Stimulated activated effector memory CD8-positive, alpha-beta T cell treated with anti-CD3 and anti-CD28 coated beads, Interleukin-12 subunit alpha, Interleukin-12 subunit beta, amount 100 ng/mL, for 72 hours (primary cell): ENCODE results near the gene PLIN4.
"Not testable (repeated sequence)": the region's sequence is repeated elsewhere in the genome, so short reads cannot be mapped to it uniquely, and the experiment has no call there.

Experiments used
- ATAC-seq: fragments of 150-1000 bp; cut with Tn5 transposase; 2 replicates; pipeline ENCODE4 v1.10.0; 2021
- DNase-seq, 2 donors: peaks; one replicate each; pipeline ENCODE4 v3.0.0; 2021 to 2022; ENCODE audit warnings: low spot score in 2 of 2
- H3K27ac Mint-ChIP-seq: one replicate; pipeline ENCODE4 v1.8.0; 2022; ENCODE audit warnings: mild to moderate bottlenecking, mixed read lengths
- H3K36me3 Mint-ChIP-seq: one replicate; pipeline ENCODE4 v1.8.0; 2022; ENCODE audit warnings: mild to moderate bottlenecking, mixed read lengths
- H3K4me1 Mint-ChIP-seq: one replicate; pipeline ENCODE4 v1.8.0; 2022; ENCODE audit warnings: mixed read lengths
- H3K4me3 Mint-ChIP-seq: one replicate; pipeline ENCODE4 v1.8.0; 2022; ENCODE audit warnings: mild to moderate bottlenecking, mixed read lengths
- H3K9me3 Mint-ChIP-seq: one replicate; pipeline ENCODE4 v1.8.0; 2022; ENCODE audit warnings: mixed read lengths

The PLIN4 gene

GRCh38 chr19:4552525-4552819 lies 34.2 kb upstream of the PLIN4 start:
- Mint-ChIP-seq H3K4me1 (peaks cover 5% of the 10 kb centered on the region), H3K9me3 (peaks cover 4% of the 10 kb centered on the region), H3K36me3 (peaks cover 3% of the 10 kb centered on the region), H3K4me3 (no peak overlapping the region), H3K27ac (no peak overlapping the region)
- no peak for ATAC-seq
- DNase-seq = no peak

GRCh38 chr19:4550479-4551050 lies 32.3 kb upstream of the PLIN4 start:
- Mint-ChIP-seq H3K4me1 (no peaks in the 10 kb centered on the region), H3K27ac (no peak overlapping the region), H3K9me3 (peaks cover 4% of the 10 kb centered on the region), H3K36me3 (no peaks in the 10 kb centered on the region), H3K4me3 (no peak overlapping the region)
- DNase-seq (no peak), ATAC-seq (no peak)

DNA sequence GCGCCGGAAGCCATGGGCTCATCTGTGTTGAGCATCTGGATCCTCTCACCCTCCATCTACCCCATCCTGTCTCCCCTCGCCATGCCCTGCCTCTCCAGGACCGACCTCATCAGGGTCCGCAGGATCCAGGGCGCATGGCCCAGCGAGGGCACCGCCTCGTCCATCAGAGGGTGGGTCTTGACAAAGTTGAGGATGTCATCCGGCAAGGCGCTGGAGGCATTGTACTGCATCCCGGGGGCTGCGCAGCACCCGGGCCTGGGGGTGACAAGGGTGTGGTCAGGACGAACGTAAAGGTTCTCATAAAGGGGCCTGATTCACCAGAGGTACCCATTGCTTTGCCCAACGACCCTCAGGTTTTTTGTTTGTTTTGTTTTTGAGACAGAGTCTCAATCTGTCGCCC lies 31.7 kb upstream of the PLIN4 start:
- H3K36me3 Mint-ChIP-seq = no peaks in the 10 kb centered on the region
- H3K27ac Mint-ChIP-seq = no peak overlapping the region
- no peak overlapping the region for H3K4me3 Mint-ChIP-seq
- DNase-seq (no peak), ATAC-seq (no peak)
- H3K4me1 Mint-ChIP-seq = no peaks in the 10 kb centered on the region
- H3K9me3 Mint-ChIP-seq = peaks cover 4% of the 10 kb centered on the region

DNA sequence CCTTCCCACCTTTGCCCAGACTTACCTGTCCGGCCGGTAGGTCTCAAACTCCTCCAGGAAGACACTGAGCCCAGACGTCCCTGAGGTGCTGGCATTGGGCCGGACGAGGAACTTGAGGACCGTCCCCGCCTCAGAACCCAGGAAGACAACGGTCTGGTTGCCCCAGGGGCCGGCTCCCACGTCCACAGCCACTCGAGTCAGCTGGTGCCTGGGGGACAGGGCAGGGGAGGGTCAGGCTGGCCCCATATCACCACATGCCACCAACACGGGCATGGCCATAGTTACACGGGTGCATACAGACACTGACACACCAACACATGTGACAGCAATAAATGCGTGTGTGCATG lies 29.9 kb upstream of the PLIN4 start:
- Mint-ChIP-seq H3K9me3 (peaks cover 4% of the 10 kb centered on the region), H3K36me3 (no peaks in the 10 kb centered on the region), H3K4me3 (no peak overlapping the region), H3K27ac (no peak overlapping the region), H3K4me1 (no peaks in the 10 kb centered on the region)
- no peak for ATAC-seq
- DNase-seq = no peak

DNA sequence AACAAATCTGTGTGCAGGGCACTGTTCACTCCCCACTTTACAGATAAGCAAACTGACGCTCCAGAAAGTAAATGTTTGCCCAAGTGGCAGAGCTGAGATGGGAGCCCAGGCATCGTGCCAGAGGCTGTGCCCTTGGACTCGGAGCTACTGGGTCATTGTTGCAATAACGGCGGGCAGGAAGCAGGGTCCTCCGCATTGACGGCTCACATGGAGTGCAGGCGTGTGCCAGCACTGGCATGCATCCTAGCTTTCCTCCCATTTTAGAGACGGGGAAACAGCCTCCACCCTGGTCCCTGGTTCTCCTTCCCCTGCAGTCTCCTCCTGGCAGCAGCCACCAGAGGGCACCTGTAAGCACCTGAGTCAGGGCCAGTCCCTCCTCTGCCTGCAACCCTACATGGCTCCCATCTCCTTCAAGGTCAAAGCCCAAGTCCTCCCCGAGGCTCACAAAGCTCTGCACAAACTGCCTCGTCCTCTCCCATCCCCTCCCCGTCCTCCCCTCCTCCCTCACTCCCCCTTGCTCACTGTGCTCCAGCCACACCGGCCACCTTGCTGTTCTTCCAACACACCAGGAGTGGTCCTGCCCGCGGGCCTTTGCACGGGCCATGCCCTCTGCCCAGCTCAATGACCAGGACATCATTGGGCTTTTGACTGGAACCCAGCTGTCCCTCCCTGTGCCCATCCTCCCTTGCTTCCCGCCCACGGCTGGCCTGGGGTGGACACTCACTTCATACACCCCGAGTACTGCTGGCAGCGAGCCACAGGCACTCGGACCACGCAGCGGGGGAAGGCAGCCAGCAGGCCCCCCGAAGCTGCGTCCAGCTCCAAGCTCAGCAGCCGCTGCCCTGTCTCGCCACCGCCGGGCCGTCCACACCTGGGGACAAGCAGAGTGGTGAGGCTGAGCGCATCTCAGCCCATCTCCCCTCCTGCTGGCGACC lies 29.3 kb upstream of the PLIN4 start:
- Mint-ChIP-seq H3K4me1 (no peaks in the 10 kb centered on the region), H3K4me3 (no peak overlapping the region), H3K27ac (no peak overlapping the region), H3K36me3 (no peaks in the 10 kb centered on the region), H3K9me3 (no peaks in the 10 kb centered on the region)
- ATAC-seq (no peak), DNase-seq (no peak)

DNA sequence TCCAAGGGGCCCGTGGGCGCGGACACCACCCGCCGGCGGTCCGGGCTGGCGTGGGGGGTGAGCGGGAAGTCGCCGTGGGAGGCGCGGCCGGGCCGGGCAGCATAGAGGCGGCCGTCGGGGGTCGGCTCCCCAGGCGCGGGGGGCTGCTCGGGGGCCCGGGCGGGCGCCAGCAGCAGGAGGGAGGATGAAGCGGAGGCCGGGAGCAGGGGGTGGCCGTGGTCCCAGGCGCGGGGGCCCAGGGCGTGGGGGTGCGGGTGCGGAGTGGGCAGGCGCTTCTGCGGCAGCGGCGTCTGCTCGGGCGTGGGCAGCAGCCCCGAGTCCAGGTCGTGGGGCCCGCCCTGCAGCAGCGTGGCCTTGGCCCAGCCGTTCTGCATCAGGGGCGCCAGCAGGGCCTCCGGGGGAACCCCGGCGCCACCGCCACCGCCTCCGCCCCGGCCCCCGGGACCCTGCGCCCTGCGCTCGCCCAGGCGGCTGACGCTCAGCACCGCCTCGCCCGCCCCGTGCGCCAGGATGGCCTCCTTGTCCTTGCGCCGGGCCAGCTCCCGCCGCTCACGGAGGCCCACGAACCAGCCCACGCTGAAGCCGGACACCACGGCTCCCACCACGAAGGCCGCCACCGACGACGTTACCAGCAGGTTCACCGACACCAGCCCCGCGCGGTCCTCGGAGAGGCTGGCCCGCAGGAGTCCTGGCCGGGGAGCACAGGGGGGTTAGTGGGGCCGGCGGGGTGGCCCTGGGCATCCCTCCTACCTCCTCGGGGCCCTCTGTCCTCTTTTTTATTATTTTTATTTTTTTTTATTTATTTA lies 25.8 kb upstream of the PLIN4 start:
- Mint-ChIP-seq H3K4me3 (no peak overlapping the region), H3K36me3 (no peaks in the 10 kb centered on the region), H3K4me1 (peaks cover 7% of the 10 kb centered on the region), H3K27ac (no peak overlapping the region), H3K9me3 (no peaks in the 10 kb centered on the region)
- DNase-seq (no peak), ATAC-seq (no peak)

DNA sequence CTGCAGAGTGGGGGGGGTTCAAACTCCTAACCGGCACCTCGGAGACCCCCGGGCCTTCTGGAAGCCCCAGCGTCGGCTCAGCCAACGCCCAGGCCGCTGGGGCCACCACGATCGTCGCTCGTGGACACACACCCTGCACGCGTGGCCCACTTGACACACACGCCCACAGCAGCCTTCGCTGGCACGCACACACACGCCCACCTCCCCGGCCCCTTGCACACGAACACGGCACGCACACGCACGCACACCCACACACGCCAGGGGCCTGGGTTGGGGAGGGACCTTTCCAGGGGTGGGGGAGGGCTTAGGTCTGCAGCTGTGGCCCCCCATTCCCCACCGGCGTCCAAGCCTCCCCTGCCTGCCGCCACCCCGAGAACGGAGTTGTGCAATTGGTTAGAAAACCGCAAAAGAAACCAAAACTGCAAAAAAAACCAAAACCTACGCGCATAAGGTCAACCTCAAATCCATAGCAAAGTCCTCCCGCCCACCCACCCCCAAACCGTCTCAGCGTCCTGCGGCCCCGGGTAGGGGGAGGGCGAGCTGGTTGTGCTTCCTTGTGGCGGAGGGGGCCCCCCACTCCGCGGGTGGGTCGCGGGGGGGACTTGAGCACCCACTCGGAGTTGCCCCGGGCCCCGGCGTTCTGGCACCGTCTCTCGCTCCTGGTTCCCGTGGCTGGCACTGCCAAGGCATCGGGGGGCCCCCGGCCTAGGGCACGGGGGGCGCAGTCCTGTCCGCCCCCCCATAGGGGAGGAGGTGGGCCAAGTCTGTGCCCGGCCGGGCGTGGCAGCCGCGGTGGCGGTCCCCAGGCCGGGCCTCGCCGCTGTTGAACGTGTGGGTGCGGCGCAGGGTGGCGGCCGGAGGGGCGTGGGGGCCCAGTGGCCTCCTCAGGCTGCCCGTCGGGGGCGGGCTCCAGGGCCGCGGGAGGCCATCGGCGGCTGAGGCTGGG lies 24.9 kb upstream of the PLIN4 start:
- H3K9me3 Mint-ChIP-seq = no peaks in the 10 kb centered on the region
- no peaks in the 10 kb centered on the region for H3K36me3 Mint-ChIP-seq
- no peak for DNase-seq
- no peak for ATAC-seq
- H3K27ac Mint-ChIP-seq = no peak overlapping the region
- H3K4me1 Mint-ChIP-seq = peaks cover 7% of the 10 kb centered on the region
- no peak overlapping the region for H3K4me3 Mint-ChIP-seq

- not testable (repeated sequence) for H3K9me3 Mint-ChIP-seq, DNase-seq, H3K4me3 Mint-ChIP-seq, ATAC-seq, H3K36me3 Mint-ChIP-seq, H3K4me1 Mint-ChIP-seq, H3K27ac Mint-ChIP-seq
Measured at GRCh38 chr19:4541806-4542145, 23.5 kb upstream of the PLIN4 start.

GRCh38 chr19:4541114-4541805 lies 23.0 kb upstream of the PLIN4 start:
- H3K4me3 Mint-ChIP-seq = no peak overlapping the region
- H3K36me3 Mint-ChIP-seq = no peaks in the 10 kb centered on the region
- peaks cover 7% of the 10 kb centered on the region for H3K4me1 Mint-ChIP-seq
- H3K27ac Mint-ChIP-seq = no peak overlapping the region
- no peaks in the 10 kb centered on the region for H3K9me3 Mint-ChIP-seq
- no peak for DNase-seq
- ATAC-seq = no peak

GRCh38 chr19:4539693-4540581 lies 21.7 kb upstream of the PLIN4 start, which contains the start of gene LRG1:
Gene LRG1, minus strand, starts transcription at chr19:4540036. Its CDS starts 23 bp downstream, at chr19:4540013.
- H3K27ac Mint-ChIP-seq = no peak within 1 kb of the TSS
- no peaks in the 10 kb centered on the region for H3K36me3 Mint-ChIP-seq
- DNase-seq (no peak), ATAC-seq (no peak)
- H3K4me1 Mint-ChIP-seq = peaks cover 7% of the 10 kb centered on the region
- no peak within 1 kb of the TSS for H3K4me3 Mint-ChIP-seq
- no peaks in the 10 kb centered on the region for H3K9me3 Mint-ChIP-seq

DNA sequence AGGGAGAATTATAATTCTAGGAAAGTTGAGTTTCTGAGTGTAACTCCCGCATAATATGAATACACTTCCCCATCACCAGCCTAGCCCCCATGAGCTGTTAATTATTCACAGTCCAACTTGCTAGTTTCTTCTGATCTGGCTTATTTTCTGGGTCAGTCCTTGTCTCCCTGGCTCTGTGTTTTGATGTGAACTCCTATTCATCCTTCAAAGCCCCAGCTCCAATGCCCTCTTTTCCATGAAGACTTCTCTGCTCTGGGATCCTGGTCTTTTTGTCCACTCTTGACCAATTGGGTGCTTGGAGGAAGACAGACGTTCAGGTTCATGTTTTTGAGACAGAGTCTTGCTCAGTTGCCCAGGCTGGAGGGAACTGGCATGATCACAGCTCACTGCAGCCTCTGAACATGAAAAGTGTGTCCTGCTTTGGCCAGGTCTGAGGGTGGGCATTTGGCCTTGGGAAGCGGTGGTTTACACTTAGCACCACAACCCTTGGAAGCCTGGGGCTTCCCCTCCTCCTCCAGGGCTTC lies 20.9 kb upstream of the PLIN4 start:
- Mint-ChIP-seq H3K9me3 (no peaks in the 10 kb centered on the region), H3K4me3 (no peak overlapping the region), H3K36me3 (no peaks in the 10 kb centered on the region), H3K27ac (no peak overlapping the region), H3K4me1 (peaks cover 7% of the 10 kb centered on the region)
- ATAC-seq (no peak), DNase-seq (no peak)

- H3K4me1 Mint-ChIP-seq = peaks cover 7% of the 10 kb centered on the region
- no peaks in the 10 kb centered on the region for H3K36me3 Mint-ChIP-seq
- DNase-seq (no peak), ATAC-seq (no peak)
- no peak overlapping the region for H3K4me3 Mint-ChIP-seq
- no peak overlapping the region for H3K27ac Mint-ChIP-seq
- H3K9me3 Mint-ChIP-seq = no peaks in the 10 kb centered on the region
Measured at GRCh38 chr19:4538601-4538954, 20.3 kb upstream of the PLIN4 start.

DNA sequence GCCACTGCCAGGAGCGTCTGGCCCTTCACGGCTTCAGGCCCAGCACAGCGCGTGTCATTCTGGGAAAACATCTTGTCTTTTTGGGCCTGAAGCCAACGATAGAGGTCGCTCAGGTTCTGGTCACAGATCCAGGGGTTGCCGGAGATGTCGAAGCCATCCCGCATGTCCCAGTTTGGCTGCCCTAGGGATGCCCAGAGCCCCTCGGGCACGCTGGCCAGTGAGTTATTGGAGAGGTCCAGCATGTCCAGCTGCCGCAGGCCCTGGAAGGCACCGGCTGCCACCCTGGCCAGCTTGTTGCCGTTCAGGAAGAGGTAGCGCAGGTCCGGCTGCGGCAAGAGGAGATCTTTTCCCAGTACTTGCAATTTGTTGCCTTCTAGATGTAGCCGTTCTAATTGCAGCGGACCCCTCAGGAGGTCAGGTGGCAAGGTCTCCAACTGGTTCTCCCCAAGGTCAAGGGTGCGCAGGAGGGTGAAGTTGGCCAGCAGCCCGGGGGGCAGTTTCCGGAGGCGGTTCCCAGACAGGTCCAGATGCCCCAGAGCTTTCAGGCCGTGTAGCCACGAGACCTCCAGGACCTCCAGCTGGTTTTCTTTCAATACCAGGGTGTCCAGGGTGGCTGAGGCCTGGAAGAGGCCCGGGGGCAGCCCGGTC lies 19.8 kb upstream of the PLIN4 start:
- DNase-seq (no peak), ATAC-seq (no peak)
- no peak overlapping the region for H3K27ac Mint-ChIP-seq
- no peaks in the 10 kb centered on the region for H3K36me3 Mint-ChIP-seq
- no peak overlapping the region for H3K4me3 Mint-ChIP-seq
- no peaks in the 10 kb centered on the region for H3K9me3 Mint-ChIP-seq
- peaks cover 7% of the 10 kb centered on the region for H3K4me1 Mint-ChIP-seq
